Activated T-cell treated with anti-CD3 and anti-CD28 coated beads for 48 hours (primary cell): ENCODE data around the gene LAIR2.

Source experiments
- DNase-seq: peaks from one replicate; pipeline ENCODE4 v3.0.0-alpha.2; 2020; ENCODE audit warnings: low read depth

The LAIR2 gene

DNA sequence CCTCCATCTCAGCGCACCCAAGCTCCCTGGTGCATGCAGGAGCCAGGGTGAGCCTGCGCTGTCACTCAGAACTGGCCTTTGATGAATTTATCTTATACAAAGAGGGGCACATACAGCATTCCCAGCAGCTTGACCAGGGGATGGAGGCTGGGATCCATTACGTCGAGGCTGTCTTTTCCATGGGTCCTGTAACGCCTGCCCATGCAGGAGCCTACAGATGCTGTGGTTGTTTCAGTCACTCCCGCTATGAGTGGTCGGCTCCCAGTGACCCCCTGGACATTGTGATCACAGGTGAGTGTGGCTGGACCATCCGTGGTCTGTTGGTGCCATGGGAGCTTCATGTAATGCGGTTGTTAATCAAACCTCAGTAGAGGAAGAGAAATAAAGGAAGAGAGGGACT lies 33.0 kb downstream of the LAIR2 start:
- no peak for DNase-seq

DNA sequence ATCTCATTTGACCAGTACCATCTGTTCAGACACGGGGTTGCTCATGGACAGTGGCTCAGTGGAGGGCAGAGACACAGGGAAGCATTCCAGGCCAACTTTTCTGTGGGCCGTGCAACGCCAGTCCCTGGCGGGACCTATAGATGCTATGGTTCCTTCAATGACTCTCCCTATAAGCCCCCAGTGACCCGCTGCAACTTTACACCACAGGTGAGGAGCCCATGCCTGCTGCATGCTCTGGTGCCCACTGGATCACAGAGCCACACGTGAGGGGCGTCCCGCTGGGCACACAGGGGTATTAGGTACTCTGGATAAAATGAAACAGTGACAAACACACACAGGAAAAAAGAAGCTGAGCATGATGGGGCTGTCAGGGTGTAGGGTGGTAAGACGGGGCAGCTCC lies 34.3 kb downstream of the LAIR2 start:
- no peak for DNase-seq

DNA sequence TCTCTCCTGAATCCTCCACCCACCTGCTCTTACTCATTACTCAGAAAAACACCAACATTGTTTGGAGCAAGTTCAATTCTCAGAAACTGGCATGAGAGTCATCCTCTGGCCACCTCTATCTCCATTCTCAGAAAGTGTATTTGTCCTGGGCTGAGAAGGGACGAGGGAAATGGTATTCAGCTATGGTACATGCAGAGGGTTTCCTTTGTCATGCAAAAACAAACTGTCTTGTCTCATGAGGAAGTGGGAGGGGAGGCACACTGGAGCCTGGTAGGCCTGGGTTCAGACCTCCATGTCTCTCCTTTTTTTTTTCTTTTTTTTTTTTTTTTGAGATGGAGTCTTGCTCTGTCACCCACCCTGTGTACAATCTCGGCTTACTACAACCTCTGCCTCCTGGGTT lies 39.1 kb downstream of the LAIR2 start:
- no peak for DNase-seq

DNA sequence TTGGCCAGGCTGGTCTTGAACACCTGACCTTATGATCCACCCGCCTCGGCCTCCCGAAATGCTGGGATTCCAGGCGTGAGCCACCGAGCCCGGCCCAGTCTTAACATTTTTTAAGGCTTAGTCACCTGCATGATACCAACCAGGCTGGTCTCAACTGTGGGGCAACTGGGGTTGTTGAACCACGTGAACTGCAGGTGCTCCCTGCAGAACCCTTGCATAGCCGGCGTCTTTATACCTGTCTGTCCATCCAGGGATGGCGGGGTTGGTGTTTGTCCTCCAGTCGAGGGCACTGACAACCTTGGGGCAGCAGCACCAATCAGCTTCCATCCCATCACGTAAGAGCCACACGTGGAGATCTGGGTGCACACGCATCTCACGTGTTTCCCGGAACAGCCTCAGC lies 46.2 kb downstream of the LAIR2 start:
- no peak for DNase-seq

DNA sequence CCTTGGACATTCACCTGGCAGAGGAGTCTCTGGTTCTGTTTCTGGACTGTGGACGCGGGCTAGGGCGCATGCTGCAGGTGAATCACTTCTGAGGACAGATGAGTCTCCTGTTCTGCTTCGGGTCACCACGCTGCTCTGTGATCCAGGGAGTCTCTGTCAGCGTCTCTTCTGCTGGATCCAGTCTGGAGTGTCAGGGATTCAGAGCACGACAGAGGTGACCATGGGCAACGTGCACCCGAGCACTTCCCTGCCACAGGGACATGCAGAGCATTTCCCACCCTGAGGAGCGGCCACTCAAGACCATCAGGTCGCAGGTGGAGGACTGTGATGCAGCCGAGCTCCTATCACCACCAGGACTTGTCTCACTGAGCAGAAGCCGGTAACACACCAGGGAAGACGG lies 46.6 kb downstream of the LAIR2 start:
- DNase-seq, result no peak

DNA sequence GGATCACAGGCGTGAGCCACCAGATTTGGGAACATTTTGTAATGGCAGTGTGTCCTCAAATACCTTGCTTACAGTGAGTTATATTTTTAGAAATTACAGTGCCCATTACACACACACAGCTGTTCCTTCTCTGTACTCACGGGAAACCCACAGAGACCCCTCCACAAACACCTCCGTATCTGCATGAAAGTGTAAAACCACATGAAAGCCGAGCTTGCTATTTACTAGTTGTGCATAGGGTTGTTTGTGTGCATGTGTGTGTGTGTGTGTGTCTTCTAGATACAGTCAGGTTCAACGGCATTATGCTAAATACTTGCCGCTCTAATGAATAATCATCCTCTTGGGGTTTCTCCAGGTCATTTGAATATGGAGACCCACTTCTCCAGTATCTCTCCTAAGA lies 48.7 kb downstream of the LAIR2 start:
- DNase-seq, result no peak

DNA sequence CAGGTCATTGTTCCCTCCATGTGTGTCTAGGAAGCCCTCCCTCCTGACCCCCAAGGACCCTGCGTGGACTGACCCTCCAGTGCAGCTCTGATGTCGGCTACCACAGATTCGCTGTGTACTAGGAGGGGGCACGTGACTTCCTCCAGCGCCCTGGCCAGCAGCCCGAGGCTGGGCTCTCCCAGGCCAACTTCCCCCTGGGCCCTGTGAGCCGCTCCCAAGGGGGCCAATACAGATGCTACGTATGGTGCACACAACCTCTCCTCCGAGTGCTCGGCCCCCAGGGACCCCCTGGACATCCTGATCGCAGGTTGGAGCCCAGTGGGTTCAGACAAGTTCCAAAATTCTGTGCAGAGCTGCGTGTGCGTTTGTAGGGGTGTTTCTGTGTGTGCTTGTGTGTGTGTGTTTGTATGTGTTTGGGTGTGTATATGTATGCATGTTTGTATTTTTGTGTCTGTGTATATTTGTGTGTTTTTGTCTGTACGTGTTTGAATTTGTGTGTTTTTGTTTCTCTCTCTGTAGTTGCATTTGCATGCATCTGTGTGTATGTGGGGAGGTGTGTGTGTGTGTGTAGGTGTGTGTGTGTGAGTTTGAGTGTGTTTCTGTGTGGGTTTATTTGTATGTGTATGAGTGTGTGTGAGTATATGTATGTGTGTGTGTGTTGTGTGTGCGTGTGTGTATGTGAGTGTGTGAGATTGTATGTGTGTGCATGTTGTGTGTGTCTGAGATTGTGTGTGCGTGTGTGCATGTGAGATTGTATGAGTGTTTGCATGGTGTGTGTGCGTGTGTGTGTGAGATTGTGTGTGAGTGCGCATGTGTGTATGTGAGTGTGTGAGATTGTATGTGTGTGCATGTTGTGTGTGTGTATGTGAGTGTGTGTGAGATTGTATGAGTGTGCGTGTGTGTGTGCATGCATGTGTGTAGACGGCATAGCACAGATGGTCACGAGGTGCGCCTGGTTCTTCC lies 49.6 kb downstream of the LAIR2 start:
- DNase-seq, result no peak

DNA sequence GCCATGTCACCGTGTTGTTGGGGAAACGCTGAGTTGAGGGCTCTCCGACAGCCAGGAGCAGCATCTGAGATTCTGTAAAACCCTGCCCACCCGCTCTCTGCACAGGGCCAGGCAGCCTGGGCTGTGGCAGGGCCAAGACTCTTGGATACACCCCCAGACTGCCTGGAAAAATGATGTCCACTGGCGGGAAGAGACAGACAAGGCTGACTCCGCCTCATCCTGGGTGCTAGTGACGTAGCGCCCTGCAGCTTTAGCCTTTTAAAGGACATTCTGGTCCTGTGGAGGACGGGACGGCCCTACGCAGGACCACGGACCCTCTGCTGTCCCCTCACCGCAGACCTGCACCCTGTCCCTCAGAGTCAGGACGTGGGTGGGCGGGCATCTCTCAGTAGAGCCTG lies 50.3 kb downstream of the LAIR2 start:
- no peak for DNase-seq

DNA sequence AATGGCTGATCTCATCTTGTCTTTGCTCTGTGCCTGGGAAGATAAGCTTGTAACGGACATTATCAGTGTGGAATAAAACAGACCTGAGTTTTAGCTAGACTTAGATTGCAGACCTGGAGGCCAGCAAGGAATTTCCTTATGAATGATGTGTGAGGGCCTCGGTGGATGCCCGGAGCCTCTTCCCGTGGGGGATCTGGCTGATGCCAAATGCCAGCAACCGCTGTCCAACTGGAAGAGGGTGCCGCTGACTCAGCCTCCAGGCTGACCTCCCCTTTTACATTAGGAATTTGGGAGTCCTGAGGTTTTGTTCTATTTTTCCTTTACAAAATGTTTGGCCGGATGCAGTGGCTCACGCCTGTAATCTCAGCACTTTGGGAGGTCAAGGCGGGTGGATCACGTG lies 51.4 kb downstream of the LAIR2 start:
- no peak for DNase-seq

DNA sequence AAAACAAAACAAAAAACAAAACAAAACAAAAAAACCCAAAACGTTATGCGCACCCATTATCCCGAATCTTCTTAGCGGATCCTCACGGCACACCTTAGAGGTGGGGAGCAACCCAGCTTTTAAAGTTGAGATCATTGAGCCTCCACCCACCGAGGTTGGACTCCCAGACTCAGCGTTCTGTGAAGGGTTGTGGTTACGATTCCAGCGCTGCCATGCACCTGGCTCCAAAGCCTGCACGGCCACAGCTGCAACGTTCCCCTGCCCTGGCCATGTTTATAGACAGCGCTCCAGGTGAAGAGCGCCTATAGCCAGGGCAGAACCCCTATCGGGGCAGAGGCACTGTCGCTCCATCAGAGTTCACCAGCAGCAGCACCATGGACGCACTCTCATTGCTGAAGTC lies 52.3 kb downstream of the LAIR2 start:
- no peak for DNase-seq

DNA sequence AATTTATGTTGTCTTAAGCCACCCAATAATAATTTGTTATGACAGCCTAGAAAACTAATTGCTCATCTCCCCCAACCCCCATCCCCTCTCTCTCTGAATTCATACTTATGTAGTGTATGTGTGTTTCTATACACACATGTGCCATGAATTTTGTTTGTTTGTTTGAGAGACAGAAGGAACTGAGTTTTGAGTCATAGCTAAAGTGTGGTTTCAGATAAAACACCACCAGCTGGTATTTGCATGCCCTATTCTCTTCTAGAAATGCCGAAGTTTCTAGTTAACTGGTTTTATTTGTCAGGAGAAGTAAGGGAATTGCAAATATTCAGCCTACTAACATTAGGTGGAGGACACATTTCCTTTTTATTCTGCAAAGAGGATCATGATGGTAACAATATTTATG lies 53.6 kb downstream of the LAIR2 start:
- no peak for DNase-seq

DNA sequence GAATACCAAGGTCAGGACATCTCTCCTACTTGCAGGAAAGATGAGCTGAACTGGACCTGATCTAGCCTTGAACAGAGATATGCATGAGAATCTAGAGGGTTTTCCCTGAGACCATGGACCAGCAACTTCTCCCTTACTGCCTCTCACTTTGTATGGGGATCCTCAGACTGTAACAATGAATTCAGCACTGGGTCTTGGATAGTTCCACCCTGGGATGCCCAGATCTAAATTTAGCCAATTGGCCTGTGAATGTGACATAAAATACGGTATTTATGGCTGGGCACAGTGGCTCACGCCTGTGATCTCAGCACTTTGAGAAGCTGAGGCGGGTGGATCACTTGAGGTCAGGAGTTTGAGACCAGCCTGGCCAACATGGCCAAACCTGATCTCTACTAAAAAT lies 55.7 kb downstream of the LAIR2 start:
- DNase-seq, result no peak
